ENCODE results near the gene LUZP1. TPM values are rescaled to one million over a fixed set of nuclear protein-coding genes. Genes with fewer than 3 reads are reported as not detected.

Gene LUZP1
- total and polyA plus RNA-seq, 9 donors: 9.8 to 19.7 (median 13.5) TPM

DNA sequence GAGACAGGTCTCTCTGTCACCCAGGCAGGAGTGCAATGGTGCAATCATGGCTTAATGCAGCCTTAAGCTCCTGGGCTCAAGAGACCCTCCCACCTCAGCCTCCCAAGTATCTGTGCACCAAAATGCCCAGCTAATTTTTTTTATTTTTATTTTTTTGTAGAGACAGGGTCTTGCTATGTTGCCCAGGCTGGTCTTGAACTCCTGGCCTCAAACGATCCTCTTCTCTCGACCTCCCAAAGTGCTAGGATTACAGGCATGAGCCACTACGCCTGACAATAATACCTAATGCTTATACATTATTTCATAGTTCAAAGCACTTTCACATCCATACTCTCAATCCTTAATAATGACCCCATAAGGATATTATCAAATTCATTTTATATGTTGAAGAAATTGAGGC is 48.3 kb downstream of the LUZP1 start:
- Histone ChIP-seq H3K4me3 (ENCODE audit: low read length) (no peak overlapping the region), H3K27ac (ENCODE audit: low read length) (no peak overlapping the region), H3K27me3 (ENCODE audit: control insufficient read depth, insufficient read depth, low read length) (no peaks in the 10 kb centered on the region), H3K9me3 (replicated peaks; ENCODE audit: control insufficient read depth, low read depth, low read length) (no peaks in the 10 kb centered on the region), H3K4me1 (ENCODE audit: control insufficient read depth, insufficient read depth, low read length) (peaks cover 6% of the 10 kb centered on the region), H3K36me3 (ENCODE audit: control insufficient read depth, insufficient read depth, low read length) (no peaks in the 10 kb centered on the region)
- DNase-seq: no peak
- 100% methylated on average over 2 of the region's 3 CpGs for WGBS (ENCODE audit: insufficient coverage)

GRCh38 chr1:23118957-23119792 is 49.5 kb downstream of the LUZP1 start:
- no peak overlapping the region for H3K27ac ChIP-seq (ENCODE audit: low read length)
- no CpG with 5 or more reads among the region's 8 CpGs for WGBS (ENCODE audit: insufficient coverage)
- no peaks in the 10 kb centered on the region for H3K27me3 ChIP-seq (ENCODE audit: control insufficient read depth, insufficient read depth, low read length)
- no peak overlapping the region for H3K4me3 ChIP-seq (ENCODE audit: low read length)
- H3K4me1 ChIP-seq (ENCODE audit: control insufficient read depth, insufficient read depth, low read length): peaks cover 9% of the 10 kb centered on the region
- no peak for DNase-seq
- no peaks in the 10 kb centered on the region for H3K9me3 ChIP-seq (replicated peaks; ENCODE audit: control insufficient read depth, low read depth, low read length)
- no peaks in the 10 kb centered on the region for H3K36me3 ChIP-seq (ENCODE audit: control insufficient read depth, insufficient read depth, low read length)

DNA sequence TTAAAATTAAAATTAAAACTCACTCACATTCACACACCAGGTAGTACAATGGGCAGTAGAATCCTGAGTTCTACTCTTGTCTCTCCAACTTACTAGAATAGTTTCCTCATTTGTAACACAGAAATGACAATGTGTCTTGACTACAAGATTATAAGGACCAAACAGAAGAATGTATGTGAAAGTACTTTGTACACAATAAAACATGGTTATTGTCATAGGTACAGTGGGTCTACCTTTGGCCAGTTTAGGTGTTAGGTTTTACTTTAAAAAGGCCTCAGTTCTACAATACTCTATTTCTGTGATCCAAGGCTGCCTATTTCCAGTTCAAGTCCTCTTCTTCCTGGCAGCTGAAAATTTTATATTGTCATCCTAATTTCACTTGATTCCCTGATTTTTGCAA is 50.2 kb downstream of the LUZP1 start:
- Histone ChIP-seq H3K27ac (ENCODE audit: low read length) (no peak overlapping the region), H3K27me3 (ENCODE audit: control insufficient read depth, insufficient read depth, low read length) (no peaks in the 10 kb centered on the region), H3K36me3 (ENCODE audit: control insufficient read depth, insufficient read depth, low read length) (no peaks in the 10 kb centered on the region), H3K4me3 (ENCODE audit: low read length) (no peak overlapping the region), H3K9me3 (replicated peaks; ENCODE audit: control insufficient read depth, low read depth, low read length) (no peaks in the 10 kb centered on the region), H3K4me1 (ENCODE audit: control insufficient read depth, insufficient read depth, low read length) (peaks cover 9% of the 10 kb centered on the region)
- no peak for DNase-seq

DNA sequence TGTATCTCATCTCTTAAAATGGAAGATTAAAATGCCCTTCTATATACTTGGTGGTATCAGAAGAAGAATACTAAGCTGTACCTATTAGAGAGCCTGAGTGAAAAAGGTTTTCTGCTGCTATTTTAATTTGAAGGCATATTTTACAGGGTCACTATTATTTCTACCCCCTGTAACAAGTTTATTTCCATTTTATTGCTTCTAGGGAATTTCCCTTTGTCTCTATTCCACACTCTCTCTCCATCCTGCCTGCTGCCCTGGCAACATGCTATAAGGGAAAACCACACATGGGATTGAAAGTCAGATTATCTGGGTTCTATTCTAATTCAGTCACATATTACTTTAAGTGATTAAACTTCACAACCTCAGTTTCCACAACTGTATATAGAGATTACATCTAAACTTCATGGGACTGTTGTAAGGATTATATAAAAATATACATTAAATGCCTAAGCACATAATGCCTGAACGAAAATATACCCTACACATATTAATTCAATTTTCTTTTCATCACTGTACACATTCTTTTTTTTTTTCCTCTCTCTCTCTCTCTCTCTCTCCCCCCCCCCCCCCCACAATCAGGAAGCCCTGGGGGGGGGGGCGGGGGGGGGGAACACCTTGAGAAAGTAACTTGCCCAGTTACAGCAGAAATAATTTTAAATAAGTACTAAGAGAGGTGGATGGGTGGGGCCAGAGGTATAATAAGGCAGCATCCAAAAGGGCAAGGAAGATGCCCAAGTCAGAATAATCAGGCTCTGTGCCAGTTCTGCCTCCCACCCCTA is 51.5 kb downstream of the LUZP1 start:
- Histone ChIP-seq H3K9me3 (replicated peaks; ENCODE audit: control insufficient read depth, low read depth, low read length) (no peaks in the 10 kb centered on the region), H3K4me3 (ENCODE audit: low read length) (no peak overlapping the region), H3K27me3 (ENCODE audit: control insufficient read depth, insufficient read depth, low read length) (no peaks in the 10 kb centered on the region), H3K36me3 (ENCODE audit: control insufficient read depth, insufficient read depth, low read length) (no peaks in the 10 kb centered on the region), H3K4me1 (ENCODE audit: control insufficient read depth, insufficient read depth, low read length) (peaks cover 3% of the 10 kb centered on the region), H3K27ac (ENCODE audit: low read length) (no peak overlapping the region)
- WGBS (ENCODE audit: insufficient coverage): no CpG with 5 or more reads among the region's 2 CpGs
- DNase-seq: no peak

GRCh38 chr1:23116216-23116836 is 52.3 kb downstream of the LUZP1 start:
- no peak for DNase-seq
- Histone ChIP-seq H3K9me3 (replicated peaks; ENCODE audit: control insufficient read depth, low read depth, low read length) (no peaks in the 10 kb centered on the region), H3K36me3 (ENCODE audit: control insufficient read depth, insufficient read depth, low read length) (no peaks in the 10 kb centered on the region), H3K27me3 (ENCODE audit: control insufficient read depth, insufficient read depth, low read length) (no peaks in the 10 kb centered on the region), H3K4me1 (ENCODE audit: control insufficient read depth, insufficient read depth, low read length) (peaks cover 3% of the 10 kb centered on the region), H3K4me3 (ENCODE audit: low read length) (no peak overlapping the region), H3K27ac (ENCODE audit: low read length) (no peak overlapping the region)
- 69% methylated on average over 4 of the region's 6 CpGs for WGBS (ENCODE audit: insufficient coverage)

DNA sequence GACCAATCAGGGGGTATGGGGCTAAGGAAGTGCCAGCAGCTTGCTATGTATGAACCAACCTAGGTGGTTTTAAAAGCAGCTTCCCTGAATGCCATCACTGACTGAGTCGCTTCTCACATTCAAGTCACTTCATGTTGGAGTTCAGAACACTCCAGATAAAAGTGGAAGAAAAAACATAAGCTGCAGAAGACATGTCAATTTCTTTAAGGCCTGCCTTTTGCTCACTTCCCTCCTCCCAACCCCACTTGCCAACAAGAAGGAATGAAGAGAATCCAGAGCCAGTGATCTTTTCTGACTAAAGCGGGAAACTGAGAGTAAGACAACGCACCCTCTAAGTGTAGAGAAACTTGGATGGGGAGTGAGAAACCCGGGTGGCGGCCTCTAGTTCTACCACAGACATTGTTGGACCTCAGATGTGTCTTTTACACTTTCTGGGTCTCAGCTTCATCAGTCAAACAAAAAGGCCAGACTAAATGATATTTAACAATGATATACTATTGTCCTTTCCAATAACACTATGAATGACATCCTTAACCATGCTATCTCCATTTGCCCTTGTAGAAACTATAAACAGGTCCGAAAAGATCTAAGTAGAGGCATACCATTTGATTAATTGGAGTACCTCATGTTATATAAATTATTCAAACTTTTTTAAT is 54.1 kb downstream of the LUZP1 start:
- DNase-seq: no peak
- Histone ChIP-seq H3K9me3 (replicated peaks; ENCODE audit: control insufficient read depth, low read depth, low read length) (no peaks in the 10 kb centered on the region), H3K36me3 (ENCODE audit: control insufficient read depth, insufficient read depth, low read length) (no peaks in the 10 kb centered on the region), H3K27ac (ENCODE audit: low read length) (peak overlapping the region; percentile 47), H3K4me1 (ENCODE audit: control insufficient read depth, insufficient read depth, low read length) (peaks cover 3% of the 10 kb centered on the region), H3K4me3 (ENCODE audit: low read length) (no peak overlapping the region), H3K27me3 (ENCODE audit: control insufficient read depth, insufficient read depth, low read length) (no peaks in the 10 kb centered on the region)
- WGBS (ENCODE audit: insufficient coverage): 80% methylated on average over 2 of the region's 6 CpGs

- no peak for DNase-seq
- H3K27me3 ChIP-seq (ENCODE audit: control insufficient read depth, insufficient read depth, low read length): no peaks in the 10 kb centered on the region
- no peak overlapping the region for H3K4me3 ChIP-seq (ENCODE audit: low read length)
- 78% methylated on average over 3 of the region's 6 CpGs for WGBS (ENCODE audit: insufficient coverage)
- H3K4me1 ChIP-seq (ENCODE audit: control insufficient read depth, insufficient read depth, low read length): peaks cover 3% of the 10 kb centered on the region
- H3K9me3 ChIP-seq (replicated peaks; ENCODE audit: control insufficient read depth, low read depth, low read length): no peaks in the 10 kb centered on the region
- H3K36me3 ChIP-seq (ENCODE audit: control insufficient read depth, insufficient read depth, low read length): peaks cover 3% of the 10 kb centered on the region
- no peak overlapping the region for H3K27ac ChIP-seq (ENCODE audit: low read length)
Observed at GRCh38 chr1:23111600-23112535, 56.8 kb downstream of the LUZP1 start.

GRCh38 chr1:23110391-23110790 is 58.3 kb downstream of the LUZP1 start:
- H3K27ac ChIP-seq (ENCODE audit: low read length): no peak overlapping the region
- no peak overlapping the region for H3K4me3 ChIP-seq (ENCODE audit: low read length)
- peaks cover 3% of the 10 kb centered on the region for H3K36me3 ChIP-seq (ENCODE audit: control insufficient read depth, insufficient read depth, low read length)
- H3K9me3 ChIP-seq (replicated peaks; ENCODE audit: control insufficient read depth, low read depth, low read length): no peaks in the 10 kb centered on the region
- WGBS (ENCODE audit: insufficient coverage): no CpG with 5 or more reads among the region's 5 CpGs
- peaks cover 3% of the 10 kb centered on the region for H3K4me1 ChIP-seq (ENCODE audit: control insufficient read depth, insufficient read depth, low read length)
- no peaks in the 10 kb centered on the region for H3K27me3 ChIP-seq (ENCODE audit: control insufficient read depth, insufficient read depth, low read length)
- no peak for DNase-seq

GRCh38 chr1:23108918-23109533 is 59.6 kb downstream of the LUZP1 start:
- no peaks in the 10 kb centered on the region for H3K4me1 ChIP-seq (ENCODE audit: control insufficient read depth, insufficient read depth, low read length)
- no peak overlapping the region for H3K4me3 ChIP-seq (ENCODE audit: low read length)
- H3K36me3 ChIP-seq (ENCODE audit: control insufficient read depth, insufficient read depth, low read length): peaks cover 3% of the 10 kb centered on the region
- H3K9me3 ChIP-seq (replicated peaks; ENCODE audit: control insufficient read depth, low read depth, low read length): no peaks in the 10 kb centered on the region
- H3K27ac ChIP-seq (ENCODE audit: low read length): no peak overlapping the region
- whole genome bisulfite sequencing (ENCODE audit: insufficient coverage): no CpG with 5 or more reads among the region's 4 CpGs
- no peak for DNase-seq
- H3K27me3 ChIP-seq (ENCODE audit: control insufficient read depth, insufficient read depth, low read length): no peaks in the 10 kb centered on the region
